ENCODE results near the gene IL21R. TPM values are rescaled to one million over a fixed set of nuclear protein-coding genes. Genes with fewer than 3 reads are reported as not detected.

The IL21R gene
- total and polyA plus RNA-seq, 11 donors = 0.04 to 6.0 (median 0.26) TPM; not detected in 1

- Histone ChIP-seq H3K27me3 (no peaks in the 10 kb centered on the region), H3K27ac (no peak overlapping the region), H3K4me3 (no peak overlapping the region), H3K4me1 (no peaks in the 10 kb centered on the region), H3K9me3 (no peaks in the 10 kb centered on the region), H3K36me3 (peaks cover 3 to 100% (median 100%) of the 10 kb centered on the region in 9 donors)
- whole genome bisulfite sequencing, 4 donors = 88 to 93% (median 92%) methylated on average over 10 of the region's 10 CpGs
- ATAC-seq (no peak), DNase-seq (no peak)
- TF ChIP-seq POLR2A (IDR thresholded peaks at IDR 0.05) = no peak
- intact Hi-C loops (cut with DNase I) = no loop called here
These were observed 80.6 kb downstream of the IL21R start for GRCh38 chr16:27482397-27483087.

GRCh38 chr16:27483088-27483437, 81.1 kb downstream of the IL21R start:
- Histone ChIP-seq H3K9me3 (no peaks in the 10 kb centered on the region), H3K27ac (no peak overlapping the region), H3K4me3 (no peak overlapping the region), H3K36me3 (peaks cover 3 to 100% (median 100%) of the 10 kb centered on the region in 9 donors), H3K4me1 (no peaks in the 10 kb centered on the region), H3K27me3 (no peaks in the 10 kb centered on the region)
- WGBS, 4 donors = 81 to 91% (median 88%) methylated on average over 5 of the region's 5 CpGs
- DNase-seq = no peak
- no peak for ATAC-seq
- intact Hi-C loops (cut with DNase I) = no loop called here
- TF ChIP-seq CTCF (IDR thresholded peaks at IDR 0.05) (no peak), POLR2A (IDR thresholded peaks at IDR 0.05) (no peak)

- DNase-seq (no peak), ATAC-seq (no peak)
- no peak overlapping the region for H3K27ac ChIP-seq
These were observed 81.7 kb downstream of the IL21R start for GRCh38 chr16:27483624-27484023.

GRCh38 chr16:27485126-27485525, 83.2 kb downstream of the IL21R start:
- H3K4me3 ChIP-seq = no peak overlapping the region
- TF ChIP-seq POLR2A (IDR thresholded peaks at IDR 0.05) = no peak
- no peak for TF ChIP-seq CTCF (IDR thresholded peaks at IDR 0.05)
- H3K36me3 ChIP-seq = peaks cover 0 to 100% (median 100%) of the 10 kb centered on the region in 9 donors
- no peak overlapping the region for H3K27ac ChIP-seq
- WGBS, 4 donors = 93 to 97% (median 94%) methylated on average over 8 to 9 of the region's 9 CpGs
- H3K4me1 ChIP-seq = no peaks in the 10 kb centered on the region
- ATAC-seq (no peak), DNase-seq (no peak)
- H3K27me3 ChIP-seq = no peaks in the 10 kb centered on the region
- no peaks in the 10 kb centered on the region for H3K9me3 ChIP-seq
- intact Hi-C loops (cut with DNase I) = no loop called here

More at GRCh38 chr16:27483624-27484023, 81.7 kb downstream of the IL21R start:
- H3K4me1 ChIP-seq = no peaks in the 10 kb centered on the region
- no peak overlapping the region for H3K4me3 ChIP-seq
- H3K36me3 ChIP-seq = peaks cover 0 to 100% (median 100%) of the 10 kb centered on the region in 9 donors
- TF ChIP-seq CTCF (IDR thresholded peaks at IDR 0.05) (no peak), POLR2A (IDR thresholded peaks at IDR 0.05) (no peak)
- 92 to 100% (median 94%) methylated on average over 5 of the region's 5 CpGs for WGBS, 4 donors
- no peaks in the 10 kb centered on the region for H3K27me3 ChIP-seq
- no peaks in the 10 kb centered on the region for H3K9me3 ChIP-seq
- intact Hi-C loops (cut with DNase I) = no loop called here

GRCh38 chr16:27485811-27486210, 83.8 kb downstream of the IL21R start:
- H3K27ac ChIP-seq = no peak overlapping the region
- ATAC-seq (no peak), DNase-seq (no peak)
- H3K36me3 ChIP-seq = peaks cover 0 to 100% (median 100%) of the 10 kb centered on the region in 9 donors
- WGBS, 4 donors = 93 to 97% (median 95%) methylated on average over 11 of the region's 11 CpGs
- TF ChIP-seq POLR2A (IDR thresholded peaks at IDR 0.05) (no peak), CTCF (IDR thresholded peaks at IDR 0.05) (no peak)
- H3K27me3 ChIP-seq = no peaks in the 10 kb centered on the region
- intact Hi-C loops (cut with DNase I) = no loop called here
- H3K4me3 ChIP-seq = no peak overlapping the region
- no peaks in the 10 kb centered on the region for H3K4me1 ChIP-seq
- no peaks in the 10 kb centered on the region for H3K9me3 ChIP-seq

Data from heart left ventricle (tissue), 16 donors.